Stimulated activated CD8-positive, alpha-beta memory T cell treated with anti-CD3 and anti-CD28 coated beads, Interleukin-4, amount 100 ng/mL, for 4 hours (primary cell): ENCODE data around the gene CNPY3.
A peak's percentile ranks its signal among the peaks of the same experiment; 100 is the strongest.

Experiments
- DNase-seq, 2 donors: peaks; one replicate each; pipeline ENCODE4 v3.0.0-alpha.2; 2020; ENCODE audit warnings: low read depth in 2 of 2, low spot score in 1 of 2

CNPY3 gene

GRCh38 chr6:42978839-42979522 lies 49.7 kb downstream of the CNPY3 start, which contains the start of gene PEX6:
PEX6 (minus strand) TSS chr6:42979181; CDS start chr6:42979150, 31 bp downstream.
- peak; percentile 76 to 87 for DNase-seq

GRCh38 chr6:42979523-42980177 lies 50.4 kb downstream of the CNPY3 start:
- DNase-seq: no peak

DNA sequence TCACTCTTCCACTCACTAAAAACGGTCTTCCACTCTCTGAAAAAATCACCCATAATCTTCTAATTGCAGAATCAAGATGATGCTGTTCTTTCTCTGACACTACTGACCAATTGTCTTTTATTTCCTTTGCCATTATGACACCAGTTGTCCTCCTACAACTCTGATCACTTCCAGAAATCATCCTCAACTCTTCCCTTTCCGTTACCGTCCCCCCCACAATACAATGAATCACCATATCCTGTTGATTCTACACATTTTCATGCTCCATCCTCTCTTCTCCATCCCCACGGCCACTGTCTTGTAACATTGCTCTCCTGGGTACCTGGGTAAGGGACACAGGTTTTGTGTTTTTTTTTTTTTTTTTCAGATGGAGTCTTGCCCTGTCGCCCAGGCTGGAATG lies 52.6 kb downstream of the CNPY3 start:
- no peak for DNase-seq

GRCh38 chr6:42984001-42984923 lies 55.0 kb downstream of the CNPY3 start, which contains the start of gene PPP2R5D:
PPP2R5D (plus strand) TSS chr6:42984570; CDS start chr6:42984678, 108 bp downstream.
- peak; percentile 90 to 93 for DNase-seq

GRCh38 chr6:42984924-42985475 lies 55.7 kb downstream of the CNPY3 start:
- DNase-seq: no peak

DNA sequence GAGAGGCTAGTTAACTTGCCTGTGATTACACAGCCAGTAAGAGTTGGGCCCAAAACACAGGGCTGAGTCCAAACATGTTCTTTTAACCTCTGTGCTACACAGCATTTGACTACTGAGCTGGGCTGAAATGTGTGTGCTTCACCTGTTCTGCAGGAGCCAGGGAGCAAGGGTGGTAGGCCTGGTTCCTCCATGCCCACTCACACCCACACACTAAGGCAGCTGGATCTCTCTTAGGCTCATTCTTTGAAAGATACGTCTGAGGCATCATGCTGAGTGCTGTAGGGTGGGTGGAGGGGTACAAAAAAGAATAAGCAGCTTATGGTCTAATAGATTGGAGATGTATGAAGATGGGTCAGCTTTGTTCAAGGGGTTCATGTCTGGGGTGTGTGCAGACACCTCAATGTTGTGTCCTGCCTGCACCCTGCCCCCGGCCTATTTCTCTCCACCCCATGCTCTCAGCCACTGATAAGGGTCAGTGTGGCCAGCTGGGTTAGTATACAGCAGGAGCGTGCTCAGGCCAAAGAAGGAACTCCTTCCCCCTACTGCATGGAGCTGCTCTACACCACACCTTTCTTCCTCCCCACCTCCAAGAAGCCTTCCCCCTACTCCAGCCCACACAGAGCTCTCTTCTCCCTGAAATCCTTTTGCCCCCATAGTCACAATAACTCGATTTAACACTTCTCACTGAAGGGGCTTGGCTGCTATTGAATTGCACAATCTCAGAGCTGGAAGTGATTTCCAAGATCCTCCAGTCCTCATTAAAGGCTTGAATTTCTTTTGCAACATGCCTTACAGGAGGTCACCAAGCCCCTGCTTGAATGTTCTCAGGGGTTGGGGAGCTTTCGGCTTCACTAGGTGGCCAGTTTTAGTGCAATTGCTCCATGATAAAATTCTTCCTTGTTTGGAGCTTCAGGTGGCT lies 58.5 kb downstream of the CNPY3 start:
- no peak for DNase-seq

DNA sequence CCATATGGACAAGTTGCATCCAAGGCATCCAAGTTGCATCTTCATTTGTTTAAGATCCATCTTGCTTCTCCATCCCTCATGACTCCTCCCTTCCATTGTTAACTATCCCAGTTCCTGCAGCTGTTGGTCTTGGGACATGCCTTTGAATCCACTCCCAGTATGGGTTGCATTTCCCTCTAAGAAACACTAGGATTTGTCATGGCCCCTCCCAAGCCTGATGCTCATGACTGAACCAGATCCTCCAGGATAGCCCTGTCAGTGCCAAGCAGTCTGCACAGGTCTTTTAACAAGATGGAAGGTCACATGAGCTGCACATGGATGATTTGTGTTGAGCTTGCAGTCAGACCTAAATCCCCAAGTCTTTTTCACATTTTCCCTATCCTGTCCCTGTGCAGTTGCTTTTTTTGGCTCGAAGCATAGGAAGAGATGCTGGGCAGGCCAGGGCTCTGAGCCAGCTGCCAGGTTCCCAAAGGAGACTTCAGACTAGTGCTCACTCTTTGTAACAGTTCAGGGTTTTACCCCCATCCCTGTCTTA lies 59.3 kb downstream of the CNPY3 start:
- no peak for DNase-seq
